PC-3 (cell line): Measurements from ENCODE around the gene CASP8. TPM values are rescaled to one million over a fixed set of nuclear protein-coding genes. Genes with fewer than 3 reads are reported as not detected.

Source experiments
- ATAC-seq: fragments of 200-7000 bp; cut with Tn5 transposase; 2 replicates; pipeline ENCODE4 v1.9.1; 2020; ENCODE audit warnings: mild to moderate bottlenecking, moderate library complexity
- BruUV-seq: library from RNA; stranded (reverse); fragments of 400-500 nt; replicated peaks from 2 replicates; lab custom pipeline; 2021; lab: Mats Ljungman, UMichigan
- CTCF ChIA-PET: fragments of 300-600 bp; sonication (Branson Sonifier 250); formaldehyde crosslinking; loops from one replicate; lab custom pipeline; 2022; ENCODE audit warnings: antibody characterized with exemption; lab: Charles Lee
- POLR2A ChIA-PET: fragments of 300-600 bp; sonication (Branson Sonifier 250); formaldehyde crosslinking; loops from one replicate; lab custom pipeline; 2022; ENCODE audit warnings: antibody characterized with exemption; ENCODE audit not compliant: unreplicated experiment; lab: Charles Lee
- DNase-seq: peaks from one replicate; pipeline ENCODE4 v3.0.0-alpha.2; 2015
- H2AFZ ChIP-seq: fragments of 300-600 bp; sonication (generic); 2 replicates; pipeline ENCODE4 v1.6.0; 2016; ENCODE audit warnings: antibody characterized with exemption, low read length
- H3F3A ChIP-seq: fragments of 300-600 bp; sonication (generic); one replicate; pipeline ENCODE4 v1.6.0; 2017; ENCODE audit warnings: antibody characterized with exemption, low read length, control low read depth, mild to moderate bottlenecking; ENCODE audit not compliant: unreplicated experiment
- H3K27ac ChIP-seq: fragments of 300-600 bp; sonication (generic); 2 replicates; pipeline ENCODE4 v1.5.1; 2016; ENCODE audit warnings: mild to moderate bottlenecking, low read length
- H3K27me3 ChIP-seq: fragments of 300-600 bp; sonication (generic); 2 replicates; pipeline ENCODE4 v1.6.1; 2016; ENCODE audit warnings: low read length, mixed read lengths
- H3K36me3 ChIP-seq: fragments of 300-600 bp; sonication (generic); 2 replicates; pipeline ENCODE4 v1.6.1; 2016; ENCODE audit warnings: low read depth, mixed run types, low read length, mixed read lengths
- H3K4me1 ChIP-seq: fragments of 300-600 bp; sonication (generic); 2 replicates; pipeline ENCODE4 v1.5.1; 2016; ENCODE audit warnings: low read length; ENCODE audit not compliant: insufficient read depth
- H3K4me2 ChIP-seq: fragments of 300-600 bp; sonication (generic); 2 replicates; pipeline ENCODE4 v1.6.0; 2016; ENCODE audit warnings: low read length
- H3K4me3 ChIP-seq: fragments of 300-600 bp; sonication (generic); 2 replicates; pipeline ENCODE4 v1.5.1; 2016; ENCODE audit warnings: mild to moderate bottlenecking, low read length, mixed read lengths
- H3K79me2 ChIP-seq: fragments of 300-600 bp; sonication (generic); 2 replicates; pipeline ENCODE4 v1.6.1; 2017; ENCODE audit warnings: low read length, mixed read lengths
- H3K9ac ChIP-seq: fragments of 300-600 bp; sonication (generic); 2 replicates; pipeline ENCODE4 v1.6.0; 2016; ENCODE audit warnings: mild to moderate bottlenecking, low read length
- H3K9me2 ChIP-seq: fragments of 300-600 bp; sonication (generic); replicated peaks from 2 replicates; pipeline ENCODE4 v1.6.1; 2016; ENCODE audit warnings: mixed run types, low read length, mixed read lengths
- H3K9me3 ChIP-seq: fragments of 300-600 bp; sonication (generic); 2 replicates; pipeline ENCODE4 v1.6.1; 2016; ENCODE audit warnings: low read length, mixed read lengths
- H4K20me1 ChIP-seq: fragments of 300-600 bp; sonication (generic); 2 replicates; pipeline ENCODE4 v1.6.1; 2016; ENCODE audit warnings: low read length, mixed read lengths
- CTCF ChIP-seq: fragments of 300-600 bp; sonication (generic); conservative IDR thresholded peaks from 2 replicates; pipeline ENCODE4 v1.5.1; 2017; ENCODE audit warnings: antibody characterized with exemption, low read depth, mild to moderate bottlenecking, low read length
- EZH2 ChIP-seq: fragments of 300-600 bp; sonication (generic); IDR thresholded peaks from one replicate; pipeline ENCODE4 v1.6.1; 2017; ENCODE audit warnings: antibody characterized with exemption, mild to moderate bottlenecking, low read length; ENCODE audit not compliant: unreplicated experiment
- EZH2phosphoT487 ChIP-seq: fragments of 300-600 bp; sonication (generic); IDR thresholded peaks from 2 replicates; pipeline ENCODE4 v1.6.1; 2018; ENCODE audit warnings: mild to moderate bottlenecking, antibody characterized with exemption, low read length, borderline replicate concordance
- intact Hi-C: fragments of 100-400 bp; cut with micrococcal nuclease; formaldehyde crosslinking; loops from 2 replicates; pipeline ENCODE4 v1.9.0; 2023
- total RNA-seq: library from RNA; depleted of rRNA; stranded (reverse); fragments of >200 nt; gene quantifications from 2 replicates; pipeline ENCODE4 v1.2.3, GENCODE V29; 2014

Gene CASP8
- total RNA-seq, 1 experiment from 2014 or later, result 29.4 TPM

GRCh38 chr2:201223089-201224073 lies 37.0 kb upstream of the CASP8 start:
- Histone ChIP-seq H3K9me2 (no peaks in the 10 kb centered on the region), H3K4me1 (peaks cover 16% of the 10 kb centered on the region), H3K4me2 (0 out of 2 replicates have a peak overlapping the region, but pooled peaks have one; percentile 31), H2AFZ (no peak overlapping the region), H4K20me1 (no peaks in the 10 kb centered on the region), H3K79me2 (no peaks in the 10 kb centered on the region), H3K9me3 (no peaks in the 10 kb centered on the region), H3K4me3 (no peak overlapping the region), H3K27me3 (no peaks in the 10 kb centered on the region), H3K36me3 (no peaks in the 10 kb centered on the region), H3K27ac (no peak overlapping the region), H3K9ac (no peak overlapping the region), H3F3A (no peaks in the 10 kb centered on the region)
- TF ChIP-seq EZH2 (no peak), EZH2phosphoT487 (no peak), CTCF (no peak)
- intact Hi-C loops, result no loop called here
- BruUV-seq, result no TSS peak
- ATAC-seq (no peak), DNase-seq (no peak)
- POLR2A ChIA-PET, result no interaction called here
- CTCF ChIA-PET, result no interaction called here

GRCh38 chr2:201228271-201228911 lies 31.9 kb upstream of the CASP8 start:
- ChIA-PET CTCF (no interaction called here), POLR2A (no interaction called here)
- BruUV-seq, result no TSS peak
- Histone ChIP-seq H3K4me1 (peaks cover 30% of the 10 kb centered on the region), H4K20me1 (no peaks in the 10 kb centered on the region), H3K9me3 (no peaks in the 10 kb centered on the region), H3K4me3 (no peak overlapping the region), H3F3A (no peaks in the 10 kb centered on the region), H3K9me2 (no peaks in the 10 kb centered on the region), H3K9ac (no peak overlapping the region), H3K79me2 (peaks cover under 1% of the 10 kb centered on the region), H2AFZ (0 out of 2 replicates have a peak overlapping the region, but pooled peaks have one; percentile 7), H3K27me3 (no peaks in the 10 kb centered on the region), H3K27ac (peak overlapping the region; percentile 27), H3K36me3 (no peaks in the 10 kb centered on the region), H3K4me2 (peak overlapping the region; percentile 12; the same call in 1 of the 2 replicates)
- intact Hi-C loops, result no loop called here
- peak; percentile 9; the same call in 1 of the 2 replicates for ATAC-seq
- no peak for TF ChIP-seq EZH2phosphoT487
- TF ChIP-seq CTCF, result no peak
- TF ChIP-seq EZH2, result no peak
- DNase-seq, result peak; percentile 54
